DMS53 treated with DMSO at 0.1 percent for 48 hours (cell line): ENCODE data around the gene PACS1.
"Not testable (repeated sequence)": the region's sequence is repeated elsewhere in the genome, so short reads cannot be mapped to it uniquely, and the experiment has no call there.

Source experiments
- DNase-seq: peaks from one replicate; lab custom pipeline; 2025; ENCODE audit not compliant: unreplicated experiment; lab: John Stamatoyannopoulos, UW

The PACS1 gene

DNA sequence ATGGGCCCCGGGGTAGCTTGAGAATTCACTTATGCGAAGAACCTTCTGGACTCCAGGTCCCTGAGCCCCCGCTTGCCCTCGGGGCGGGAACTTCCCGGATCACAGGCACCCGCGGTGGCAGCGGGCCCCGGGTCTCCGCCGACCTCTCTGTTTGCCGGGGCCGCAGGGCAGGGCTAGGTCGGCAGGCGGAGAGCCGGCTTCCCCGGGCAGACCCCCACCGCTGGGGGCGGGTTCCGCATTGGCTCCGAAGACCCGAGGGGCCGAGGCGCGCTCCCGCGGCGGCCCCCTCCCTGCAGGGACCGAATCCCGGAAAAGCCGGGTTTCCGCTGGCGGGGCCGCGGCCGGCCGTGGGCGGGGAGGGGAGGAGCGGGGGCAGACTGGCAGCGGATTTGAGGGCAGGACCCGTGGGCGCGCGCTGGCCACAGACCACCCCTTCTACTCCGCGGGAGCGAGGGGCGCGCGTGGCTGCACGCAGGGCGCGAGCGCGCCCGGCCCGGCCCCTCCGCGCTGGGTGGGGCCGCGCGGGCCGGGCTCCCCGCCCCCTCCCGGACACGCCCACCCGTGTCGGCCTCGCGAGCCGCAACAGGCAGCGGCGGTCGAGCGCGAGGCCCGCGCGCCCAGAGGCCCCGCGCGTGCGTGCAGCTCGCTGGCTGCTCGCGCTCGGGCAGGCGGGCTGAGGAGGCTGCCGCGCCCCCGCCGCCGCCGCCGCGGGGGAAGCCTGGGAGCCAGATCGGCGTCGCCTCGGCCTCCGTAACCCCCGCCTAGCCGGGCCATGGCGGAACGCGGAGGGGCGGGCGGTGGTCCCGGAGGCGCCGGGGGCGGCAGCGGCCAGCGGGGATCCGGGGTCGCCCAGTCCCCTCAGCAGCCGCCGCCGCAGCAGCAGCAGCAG lies at the start of gene PACS1:
PACS1 (plus strand) TSS at position 558 of the 889 bp plus-strand sequence; CDS start at position 773, 215 bp downstream.
- DNase-seq, result peak; percentile 76

DNA sequence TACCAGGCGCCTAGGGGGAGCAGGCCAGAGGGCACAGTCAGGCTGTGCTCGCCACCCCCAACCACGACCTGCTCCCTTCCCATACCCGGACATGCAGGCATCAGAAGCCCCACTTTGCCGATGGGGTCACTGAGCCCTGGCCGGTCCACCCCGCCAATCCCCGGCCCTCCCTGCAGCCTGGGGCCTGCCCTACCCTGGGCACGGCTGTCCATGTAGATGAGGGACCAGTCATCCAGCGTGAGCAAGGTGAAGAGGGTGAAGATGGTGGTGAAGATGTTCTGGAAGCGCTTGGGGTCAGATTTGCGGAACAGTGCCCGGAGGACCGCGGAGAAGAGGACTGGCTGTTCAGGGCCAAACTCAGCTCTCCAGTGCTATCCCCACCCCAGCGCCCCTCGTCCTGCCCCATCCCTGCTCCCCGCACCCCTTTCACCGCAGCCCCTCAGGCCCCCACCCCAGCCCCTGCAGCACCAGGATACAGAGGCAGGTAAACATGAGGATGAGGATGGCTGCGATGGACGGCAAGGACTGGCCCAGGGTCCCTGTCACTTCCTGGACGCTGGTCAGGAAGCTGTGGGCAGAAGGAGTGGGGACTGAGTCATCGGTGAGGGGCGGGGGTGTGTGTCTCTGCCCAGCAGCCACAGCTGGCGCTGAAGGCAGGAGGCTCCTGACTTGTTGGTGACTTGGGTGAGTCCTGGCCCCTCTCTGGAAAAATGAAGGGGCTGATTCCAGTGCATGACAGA lies 49.3 kb upstream of the PACS1 start:
- DNase-seq, result peak; percentile 76

DNA sequence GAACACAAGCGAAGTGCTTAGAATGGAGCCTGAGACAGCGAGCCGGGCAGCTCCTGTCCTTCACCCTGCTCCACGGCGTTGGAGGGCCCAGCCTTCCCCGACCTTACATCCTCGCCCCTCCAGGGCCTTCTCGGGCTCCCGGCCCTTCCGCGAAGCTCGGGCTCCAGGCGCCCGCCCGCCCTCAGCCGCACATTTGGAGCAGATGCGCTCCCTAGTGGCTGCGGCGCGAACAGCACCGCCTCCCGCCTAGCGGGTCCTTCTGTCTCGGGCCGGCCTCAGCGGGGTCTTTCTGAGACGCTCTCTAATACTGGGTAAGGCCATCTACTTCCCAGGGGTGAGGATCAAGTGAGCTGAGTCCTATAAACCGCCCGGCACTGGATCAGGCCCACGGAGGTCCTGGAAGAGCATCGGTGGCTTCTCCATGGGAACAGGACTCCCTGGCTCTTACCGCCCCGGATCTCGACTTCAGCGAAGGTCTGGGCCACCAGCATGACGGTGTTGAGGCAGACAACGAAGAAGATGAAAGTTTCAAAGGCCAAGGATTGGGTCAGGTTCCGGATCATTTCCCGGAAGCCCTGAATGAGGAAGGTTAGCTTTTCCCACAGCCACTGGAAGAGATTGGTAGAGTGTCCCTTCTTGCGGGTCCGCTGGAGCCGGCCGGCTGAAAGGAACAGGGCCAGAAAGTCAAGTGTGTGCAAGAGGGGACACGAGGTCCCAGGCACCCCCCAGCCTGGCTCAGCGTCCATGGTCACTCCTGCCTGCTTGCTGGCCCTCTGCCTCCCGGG lies 47.5 kb upstream of the PACS1 start:
- DNase-seq, result peak; percentile 47

DNA sequence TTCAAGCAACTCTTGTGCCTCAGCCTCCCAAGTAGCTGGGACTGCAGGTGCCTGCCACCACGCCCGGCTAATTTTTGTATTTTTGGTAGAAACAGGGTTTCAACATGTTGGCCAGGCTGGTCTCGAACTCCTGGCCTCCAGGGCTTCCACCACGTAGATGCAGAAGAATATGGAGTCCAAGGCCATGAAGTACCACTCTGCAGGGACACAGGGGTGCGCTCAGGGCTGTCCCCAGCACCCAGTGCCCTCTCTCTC lies 47.0 kb upstream of the PACS1 start:
- not testable (repeated sequence) for DNase-seq

DNA sequence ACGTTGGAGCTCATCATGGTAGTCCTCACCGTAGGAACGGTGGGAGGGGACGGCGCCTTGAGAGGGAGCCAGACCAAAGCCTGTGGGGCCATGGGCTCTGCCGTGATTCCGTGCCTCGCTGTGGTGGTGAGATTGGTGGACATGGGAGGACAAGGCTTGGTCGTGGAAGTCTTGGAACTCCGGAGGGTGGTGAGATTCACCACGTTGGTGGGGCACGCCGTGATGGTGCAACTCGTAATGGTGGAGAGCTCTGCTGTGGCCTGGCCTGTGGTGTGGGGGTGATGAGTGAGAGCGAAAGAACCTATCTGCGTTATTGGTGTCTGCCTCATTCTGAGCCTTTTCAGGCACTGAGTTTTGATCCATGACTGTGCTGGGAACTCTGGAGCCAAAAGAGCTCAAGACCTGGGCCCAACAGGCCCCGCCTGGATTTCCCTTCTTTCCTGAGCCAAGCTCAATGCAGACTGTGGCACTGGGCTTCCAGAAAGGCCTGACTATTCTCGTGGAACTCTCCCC lies 44.0 kb upstream of the PACS1 start, which contains the start of gene CATSPER1:
CATSPER1 (minus strand) TSS at position 463 of the 513 bp plus-strand sequence; CDS start at position 363, 100 bp downstream.
- DNase-seq, result no peak

DNA sequence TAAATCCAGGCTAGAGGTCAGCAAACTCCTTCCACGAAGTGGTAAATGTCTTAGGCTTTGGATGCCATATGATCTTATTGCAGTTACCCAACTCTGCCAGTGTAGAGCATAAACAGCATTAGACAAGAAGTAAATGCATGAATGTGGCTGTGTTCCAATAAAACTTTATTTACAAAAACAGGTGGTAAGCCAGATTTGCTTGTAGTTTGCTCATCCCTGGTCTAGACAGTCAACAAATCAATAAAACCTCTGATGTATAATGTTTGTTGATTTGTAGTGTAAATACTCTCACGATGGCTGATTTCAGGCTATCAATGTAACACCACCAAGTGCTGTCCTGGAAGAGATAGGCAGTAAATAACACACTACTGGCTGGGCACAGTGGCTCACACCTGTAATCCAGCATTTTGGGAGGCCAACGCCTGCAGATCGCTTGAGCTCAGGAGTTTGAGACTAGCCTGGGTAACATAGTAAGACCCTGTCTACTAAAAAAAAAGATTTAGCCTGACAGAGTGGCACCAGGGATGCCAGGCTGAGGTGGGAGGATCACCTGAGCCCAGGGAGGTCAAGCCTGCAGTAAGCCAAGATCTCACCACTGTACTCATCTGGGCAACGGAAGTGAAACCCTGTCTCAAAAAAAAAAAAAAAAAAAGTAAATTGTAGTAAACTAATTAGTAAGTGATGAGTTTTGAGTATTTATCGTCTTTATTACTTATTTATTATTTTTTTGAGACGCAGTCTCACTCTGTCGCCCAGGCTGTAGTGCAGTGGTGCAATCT lies 36.9 kb upstream of the PACS1 start:
- DNase-seq, result no peak

DNA sequence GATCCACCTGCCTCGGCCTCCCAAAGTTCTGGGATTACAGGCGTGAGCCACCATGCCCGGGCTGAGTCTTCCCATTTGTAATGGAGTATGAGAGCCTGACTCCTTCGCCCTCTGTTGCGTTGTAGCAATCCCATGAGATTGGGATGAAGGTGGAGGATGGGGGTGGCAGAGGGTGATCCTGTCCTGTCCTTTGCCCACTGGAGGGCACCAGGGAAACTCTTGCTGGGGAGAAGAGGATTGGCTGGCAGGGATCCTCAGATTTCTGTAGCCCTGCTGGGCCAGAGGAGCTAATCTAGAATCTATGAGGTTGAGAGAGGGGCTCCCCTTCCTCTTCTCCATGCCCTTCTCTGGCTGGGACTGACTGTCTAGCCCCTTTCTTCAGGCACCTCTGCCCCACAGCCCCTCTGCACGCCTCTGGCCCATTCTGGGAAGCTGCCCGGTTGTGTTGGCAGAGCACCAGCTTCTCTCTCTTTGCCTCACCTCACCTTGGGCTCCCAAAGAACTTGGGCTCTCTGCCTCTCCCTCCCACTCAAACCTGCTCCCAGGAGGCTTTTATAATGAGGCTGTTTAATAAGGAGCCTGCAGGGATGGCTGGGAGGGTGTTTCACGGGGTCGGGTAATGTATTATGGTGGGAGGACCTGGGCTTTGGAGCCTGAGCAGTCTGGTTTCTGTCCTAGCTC lies 34.3 kb upstream of the PACS1 start:
- DNase-seq, result no peak

DNA sequence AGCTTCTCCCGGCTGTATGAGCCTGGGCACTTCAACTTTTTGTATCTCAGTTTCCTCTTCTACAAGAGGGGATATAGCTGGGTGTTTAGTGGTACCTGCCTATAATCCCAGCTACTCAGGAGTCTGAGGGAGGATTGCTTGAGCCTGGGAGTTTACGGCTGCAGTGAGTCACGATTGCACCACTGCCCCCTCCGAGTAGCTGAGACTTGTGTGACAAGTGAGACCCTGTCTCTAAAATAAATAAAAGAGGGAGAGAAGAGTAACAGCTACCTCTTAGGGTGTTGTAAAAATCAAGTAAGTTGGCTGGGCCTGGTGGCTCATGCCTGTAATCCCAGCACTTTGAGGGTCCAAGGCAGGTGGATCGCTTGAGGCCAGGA lies 33.8 kb upstream of the PACS1 start:
- DNase-seq, result no peak

DNA sequence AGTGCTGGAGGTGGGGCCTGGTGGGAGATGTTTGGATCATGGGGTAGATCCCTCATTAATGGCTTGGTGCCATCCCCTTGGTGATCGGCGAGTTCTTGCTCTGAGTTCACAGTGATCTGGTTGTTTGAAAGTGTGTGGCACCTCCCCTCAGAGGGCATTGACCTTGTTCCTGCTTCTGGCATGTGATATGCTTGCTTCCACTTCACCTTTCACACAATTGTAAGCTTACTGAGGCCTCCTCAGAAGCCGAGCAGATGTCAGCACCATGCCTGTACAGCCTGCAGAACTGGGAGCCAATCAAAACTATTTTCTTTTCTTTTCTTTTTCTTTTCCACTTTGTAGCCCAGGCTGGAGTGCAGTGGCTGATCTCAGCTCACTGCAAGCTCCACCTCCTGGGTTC lies 32.7 kb upstream of the PACS1 start:
- no peak for DNase-seq

DNA sequence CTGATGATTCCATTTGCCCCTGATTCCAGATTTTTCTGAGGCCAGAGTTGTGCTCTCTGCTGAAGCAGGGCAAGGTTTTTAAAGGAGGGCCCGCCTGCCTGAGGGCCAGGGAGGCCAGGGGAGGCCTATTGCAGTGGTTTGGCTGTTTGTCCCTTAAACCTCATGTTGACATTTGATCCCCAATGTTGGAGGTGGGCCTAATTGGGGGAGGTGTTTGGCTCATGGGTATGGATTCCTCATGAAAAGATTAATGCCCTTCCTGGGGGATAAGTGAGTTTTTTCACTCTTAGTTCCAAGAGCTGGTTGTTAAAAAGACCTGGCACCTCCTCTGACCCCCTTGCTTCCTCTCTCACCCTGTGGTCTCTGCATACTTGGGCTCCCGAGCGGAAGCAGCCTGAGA lies 30.3 kb upstream of the PACS1 start:
- no peak for DNase-seq

DNA sequence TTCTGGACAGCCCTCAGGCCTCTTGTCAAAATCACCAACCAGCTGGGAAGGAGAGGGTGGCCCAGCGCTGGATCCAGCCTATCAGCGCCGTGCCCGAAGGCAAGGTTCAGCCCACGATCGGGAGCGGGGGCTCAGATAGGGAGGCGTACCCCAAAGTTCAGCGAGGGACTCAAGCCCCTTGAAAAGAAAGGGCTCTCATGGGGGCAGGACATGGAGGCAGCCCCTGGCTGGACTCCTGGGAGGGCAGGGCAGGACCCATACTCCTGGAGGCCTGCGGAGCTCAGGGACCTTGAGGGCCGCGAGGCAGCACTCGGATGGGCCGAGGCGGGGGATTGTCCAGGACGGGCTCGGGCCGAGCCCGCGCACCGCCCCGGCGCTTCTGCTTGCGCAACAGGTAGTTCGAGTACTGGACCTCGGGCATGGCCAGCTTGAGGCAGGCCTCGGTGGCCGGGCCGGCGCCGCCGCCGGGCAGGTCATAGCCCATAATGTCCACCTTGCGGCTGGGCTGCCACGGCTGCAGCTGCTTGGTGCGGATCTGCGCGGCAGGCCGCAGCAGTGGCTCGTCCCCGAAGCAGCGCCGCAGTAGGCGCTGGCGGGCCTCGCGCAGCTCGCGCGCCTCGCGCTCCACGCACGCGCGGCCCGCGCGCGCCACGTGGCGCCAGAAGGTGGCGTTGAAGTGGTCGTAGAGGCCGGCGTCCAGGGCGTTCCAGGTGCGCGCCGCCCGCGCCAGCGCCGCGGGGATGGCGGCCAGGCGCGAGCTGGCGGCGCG lies 27.7 kb upstream of the PACS1 start:
- no peak for DNase-seq

DNA sequence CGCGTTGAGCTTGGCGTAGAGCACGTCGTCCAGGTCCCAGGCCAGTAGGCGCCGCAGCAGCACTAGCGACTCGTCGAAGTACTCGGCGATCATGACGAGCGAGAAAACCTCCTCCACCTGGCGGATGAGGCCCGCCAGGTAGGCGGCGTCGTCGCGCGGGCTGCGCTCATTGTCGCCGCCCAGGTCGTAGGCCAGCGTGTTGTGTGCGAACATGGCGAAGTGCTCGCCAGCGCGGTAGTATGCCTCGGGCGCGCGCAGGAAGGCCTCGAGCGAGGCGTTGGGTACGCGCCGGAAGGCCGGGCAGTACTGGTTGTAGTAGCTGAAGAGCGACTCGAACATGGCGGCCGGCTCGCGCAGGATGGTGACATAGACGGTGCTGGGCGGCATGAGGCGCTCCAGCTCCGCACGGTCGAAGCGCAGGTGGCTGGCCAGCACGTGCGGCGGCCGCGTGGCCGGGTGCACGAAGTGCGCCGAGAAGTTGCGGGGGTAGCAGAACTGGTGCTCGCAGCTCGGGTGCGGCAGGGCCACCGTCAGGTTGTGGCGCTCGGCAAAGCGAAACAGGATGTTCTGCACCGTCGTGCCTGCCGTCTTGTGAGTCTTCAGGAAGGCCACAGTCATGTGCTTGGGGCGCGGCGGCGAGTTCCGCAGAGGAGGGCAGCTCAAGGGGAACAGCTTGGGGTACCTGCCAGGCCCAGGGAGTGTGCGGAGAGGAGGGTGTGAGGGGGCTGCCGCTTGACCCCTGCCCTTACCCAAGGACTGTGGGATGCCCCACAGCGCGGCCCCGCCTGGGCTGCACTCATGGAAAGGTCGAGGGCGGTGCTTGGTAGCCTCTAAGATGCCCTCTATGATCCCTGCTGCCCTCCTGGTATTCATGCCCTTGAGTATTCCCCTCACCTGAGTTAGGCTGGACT lies 26.8 kb upstream of the PACS1 start:
- DNase-seq, result no peak

DNA sequence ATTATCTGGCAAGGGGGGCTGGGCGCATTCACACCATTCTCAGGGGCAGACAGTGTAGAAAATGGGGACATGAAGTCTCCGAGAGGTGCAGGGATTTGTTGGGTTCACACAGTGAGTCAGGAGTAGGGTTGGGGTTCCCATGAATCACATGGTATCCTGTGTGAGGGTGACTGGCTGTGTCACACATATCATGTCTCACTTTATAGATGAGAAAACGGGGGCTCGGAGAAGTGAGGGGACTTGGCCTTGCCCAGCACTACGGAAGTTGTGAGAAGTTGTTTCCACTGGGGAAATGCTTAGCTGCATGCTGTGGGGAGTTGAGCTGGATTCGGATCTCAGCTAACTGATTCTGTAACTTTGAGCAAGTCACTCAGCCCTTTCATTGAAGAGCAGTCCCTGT lies 25.3 kb upstream of the PACS1 start:
- no peak for DNase-seq

DNA sequence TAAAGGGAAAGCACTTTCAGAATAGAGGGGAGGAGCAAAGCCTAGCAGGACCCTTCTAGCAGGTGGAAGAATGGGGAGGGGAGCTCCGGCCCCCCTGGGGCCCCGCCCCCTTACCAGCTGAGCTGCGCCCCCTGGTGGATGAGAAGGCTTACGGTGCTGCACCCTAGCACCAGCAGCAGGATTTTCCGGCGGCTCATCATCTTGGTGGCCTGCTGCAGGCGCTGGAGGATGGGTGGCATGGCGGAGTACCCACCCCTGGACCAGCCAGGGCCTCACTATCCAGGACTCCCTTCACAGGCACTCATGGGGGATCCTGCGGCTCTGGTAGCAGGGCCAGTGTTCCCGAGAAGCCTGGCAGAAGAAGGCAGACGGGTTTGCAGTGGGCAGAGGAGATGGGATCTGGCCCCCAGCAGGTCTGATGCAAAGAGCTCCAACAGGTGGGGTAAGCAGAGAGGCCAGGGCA lies 24.9 kb upstream of the PACS1 start:
- peak; percentile 64 for DNase-seq

DNA sequence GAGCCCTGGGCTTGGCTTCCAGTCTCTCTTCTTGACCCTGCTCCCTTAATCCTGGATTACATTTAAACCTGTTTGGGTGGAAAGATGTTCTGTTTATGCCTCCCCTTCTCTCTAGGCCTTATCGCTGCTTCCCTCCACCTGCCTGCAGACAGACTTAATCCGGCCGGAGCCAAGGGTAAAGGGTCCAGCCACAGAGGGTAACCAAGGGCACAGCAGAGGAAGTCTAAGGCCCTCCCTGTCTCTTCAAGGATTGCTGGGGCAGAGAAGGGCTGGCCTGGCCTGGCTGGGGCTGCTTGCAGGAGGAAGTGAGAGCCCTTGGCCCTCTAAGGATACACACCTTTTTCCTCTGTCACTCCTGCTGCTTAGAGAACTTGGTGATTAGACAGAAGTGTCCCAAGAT lies 23.2 kb upstream of the PACS1 start:
- DNase-seq, result no peak

DNA sequence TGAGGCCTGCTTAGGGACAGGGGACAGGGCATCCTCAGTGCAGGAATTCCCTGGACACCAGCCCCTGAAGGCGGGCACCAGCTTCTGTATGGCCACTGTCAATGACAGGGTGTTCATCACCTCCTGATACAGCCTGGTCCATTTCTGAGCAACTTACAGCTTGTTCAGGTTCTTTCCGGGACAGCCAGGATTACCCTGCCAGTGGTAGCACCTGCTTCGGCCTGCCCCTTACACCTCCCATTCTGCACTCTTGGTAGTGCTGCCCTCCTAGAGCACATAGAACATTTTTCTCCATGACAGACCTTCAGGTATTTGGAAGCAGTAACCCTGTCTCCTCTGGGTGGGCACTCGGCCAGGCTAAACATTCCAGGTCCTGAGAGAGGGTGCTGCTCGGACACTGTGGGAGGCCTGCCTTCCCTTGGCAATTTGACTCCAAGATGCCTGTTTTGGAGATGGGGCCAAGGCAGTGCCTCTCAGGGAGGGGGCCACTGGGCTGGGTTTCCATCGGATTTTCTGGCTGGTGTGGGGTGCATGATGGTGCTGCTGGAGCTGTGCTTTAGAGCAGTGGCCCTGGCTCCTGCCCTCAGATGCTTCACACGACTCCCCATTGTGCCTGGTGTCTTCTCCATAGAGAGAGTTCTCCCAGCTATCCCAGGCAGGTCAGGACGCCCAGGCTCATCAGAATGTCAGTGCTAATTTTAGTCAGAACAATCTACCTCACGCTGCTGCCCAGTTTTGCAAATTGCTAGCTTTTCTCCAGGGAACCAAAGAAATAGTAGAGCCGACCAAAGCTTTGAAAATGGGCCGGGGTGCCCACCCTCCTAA lies 22.3 kb upstream of the PACS1 start:
- no peak for DNase-seq

DNA sequence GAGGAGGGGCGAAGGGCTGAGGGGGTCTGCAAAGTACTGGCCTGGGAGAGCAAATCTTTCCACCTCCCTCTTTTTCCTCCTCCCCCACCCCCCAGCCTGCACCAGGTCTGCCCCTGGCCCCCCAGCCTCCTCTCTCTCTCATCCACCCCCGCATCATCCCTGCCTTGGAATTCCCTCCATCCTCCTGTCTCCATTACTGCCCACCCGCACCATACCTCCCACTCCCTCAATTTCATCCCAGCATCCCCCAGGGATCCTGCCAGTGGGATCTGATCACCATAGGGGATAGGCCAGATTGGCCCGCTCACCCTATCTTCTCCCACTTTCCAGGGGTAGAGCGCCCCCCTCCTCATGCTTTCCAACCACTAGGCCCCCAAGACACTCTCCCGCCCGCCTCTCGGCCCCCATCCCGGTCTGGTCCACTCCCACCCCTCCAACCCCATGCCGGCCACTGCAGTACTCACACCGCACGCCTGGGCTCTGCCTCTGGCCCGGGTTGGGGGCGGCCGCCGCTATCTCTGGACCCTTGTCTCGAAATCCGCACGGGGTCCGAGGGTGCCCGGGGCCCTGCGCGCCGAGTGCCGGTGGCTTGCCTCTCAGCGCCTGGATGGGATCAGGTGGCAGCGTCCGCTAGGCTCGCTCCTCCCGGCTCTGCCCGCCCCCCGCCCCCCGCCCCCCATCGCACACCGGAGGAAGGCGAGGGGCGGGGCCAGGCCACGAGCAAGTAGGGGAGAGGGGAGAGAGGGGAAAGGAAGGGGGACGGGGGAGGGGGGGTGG lies 21.3 kb upstream of the PACS1 start, which contains the start of gene GAL3ST3:
GAL3ST3 (minus strand) TSS at position 615 of the 777 bp plus-strand sequence. CDS start 3,746 bp downstream, outside the sequence.
- no peak for DNase-seq
